Central memory CD8-positive, alpha-beta T cell (primary cell): ENCODE results near the gene ANO3.
"Not testable (repeated sequence)": the region's sequence is repeated elsewhere in the genome, so short reads cannot be mapped to it uniquely, and the experiment has no call there.

ENCODE experiments used
- ATAC-seq: fragments of 150-1000 bp; cut with Tn5 transposase; replicated peaks from 2 replicates; pipeline ENCODE4 v1.10.0; 2022; ENCODE audit warnings: mild to moderate bottlenecking, moderate FRiP score, moderate number of reproducible peaks; ENCODE audit not compliant: poor library complexity, severe bottlenecking; ENCODE audit errors: extremely low read depth
- DNase-seq, 2 donors: peaks; one replicate each; pipeline ENCODE4 v3.0.0; 2021; ENCODE audit warnings: low spot score in 2 of 2
- H3K27ac Mint-ChIP-seq: one replicate; pipeline ENCODE4 v1.8.0; 2022; ENCODE audit warnings: low read depth, mild to moderate bottlenecking, moderate library complexity, mixed read lengths
- H3K27me3 Mint-ChIP-seq: one replicate; pipeline ENCODE4 v1.8.0; 2022; ENCODE audit warnings: mixed read lengths
- H3K36me3 Mint-ChIP-seq: one replicate; pipeline ENCODE4 v1.8.0; 2022; ENCODE audit warnings: mild to moderate bottlenecking, moderate library complexity, mixed read lengths; ENCODE audit not compliant: insufficient read depth
- H3K4me1 Mint-ChIP-seq: one replicate; pipeline ENCODE4 v1.8.0; 2022; ENCODE audit warnings: mixed read lengths
- H3K4me3 Mint-ChIP-seq: one replicate; pipeline ENCODE4 v1.8.0; 2022; ENCODE audit warnings: mild to moderate bottlenecking, moderate library complexity, mixed read lengths
- H3K9me3 Mint-ChIP-seq: one replicate; pipeline ENCODE4 v1.8.0; 2022; ENCODE audit warnings: mixed read lengths

The ANO3 gene

DNA sequence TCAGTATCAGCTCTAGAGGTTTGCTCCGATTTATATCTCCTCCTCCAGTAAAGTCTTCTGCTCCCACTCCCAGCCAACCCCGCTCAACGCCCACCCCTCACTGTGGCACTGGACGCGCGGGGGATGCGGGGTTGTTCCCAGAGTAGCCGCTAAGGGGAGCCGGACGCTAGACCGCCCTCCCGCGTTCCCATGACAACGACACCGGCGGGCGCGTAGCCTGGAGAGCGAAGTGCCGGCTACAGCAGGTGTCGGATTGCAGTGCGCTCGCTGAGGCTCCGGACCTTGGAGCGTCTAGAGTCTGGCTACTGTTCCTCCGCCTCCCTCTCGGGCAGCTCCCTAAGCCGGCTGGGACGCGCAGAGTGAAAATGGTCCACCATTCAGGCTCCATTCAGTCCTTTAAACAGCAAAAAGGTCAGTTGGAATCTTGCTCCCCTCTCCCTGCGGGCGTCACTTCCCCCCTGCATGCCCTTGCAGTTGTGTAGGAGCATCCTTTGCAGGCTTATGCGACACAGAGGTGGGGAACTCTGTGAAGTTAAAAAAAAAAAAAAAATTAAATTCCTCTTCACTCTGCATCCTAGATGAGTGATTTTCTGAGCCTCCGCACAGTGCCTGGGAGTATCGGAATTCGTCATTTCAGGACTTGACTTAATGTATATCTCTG is at the start of gene ANO3:
Gene ANO3, plus strand, starts transcription at position 220 of the 661 bp plus-strand sequence. Its CDS starts 146 bp downstream, at position 366.
- H3K27me3 Mint-ChIP-seq = no peaks in the 10 kb centered on the region
- H3K4me3 Mint-ChIP-seq = no peak within 1 kb of the TSS
- DNase-seq = no peak
- H3K9me3 Mint-ChIP-seq = peaks cover 3% of the 10 kb centered on the region
- H3K36me3 Mint-ChIP-seq = no peaks in the 10 kb centered on the region
- ATAC-seq = no peak
- no peaks in the 10 kb centered on the region for H3K4me1 Mint-ChIP-seq
- H3K27ac Mint-ChIP-seq = no peak within 1 kb of the TSS

DNA sequence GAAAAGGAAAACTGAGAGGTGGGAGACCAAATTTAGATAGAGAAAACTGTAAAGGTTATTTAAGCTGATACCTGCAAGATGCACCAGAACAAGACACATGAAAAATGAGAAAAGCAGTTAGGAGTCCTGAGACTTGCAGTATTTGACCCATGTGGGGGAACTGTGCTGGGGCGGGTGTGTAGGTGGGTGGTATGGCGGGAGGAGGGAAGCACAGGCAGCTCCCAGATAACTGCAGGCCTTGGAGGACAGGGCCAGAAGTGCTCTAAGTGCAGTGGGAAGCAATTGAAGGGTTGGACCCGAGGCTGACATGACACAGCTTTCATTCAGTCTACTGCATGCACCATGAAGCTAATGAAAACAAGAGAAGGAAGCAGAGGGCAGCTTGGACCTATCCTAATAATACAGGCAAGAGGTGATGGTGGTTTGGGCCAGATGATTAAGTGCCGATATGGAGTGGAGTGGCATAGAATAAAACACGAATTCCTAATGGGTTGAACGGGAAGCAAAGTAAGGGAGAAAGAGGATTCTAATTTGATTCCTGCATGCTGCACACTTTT is 48.0 kb upstream of the ANO3 start:
- H3K27ac Mint-ChIP-seq = no peak overlapping the region
- no peaks in the 10 kb centered on the region for H3K27me3 Mint-ChIP-seq
- peak overlapping the region; percentile 37 for H3K4me3 Mint-ChIP-seq
- DNase-seq (no peak), ATAC-seq (no peak)
- H3K36me3 Mint-ChIP-seq = peaks cover 3% of the 10 kb centered on the region
- no peaks in the 10 kb centered on the region for H3K9me3 Mint-ChIP-seq
- H3K4me1 Mint-ChIP-seq = no peaks in the 10 kb centered on the region

DNA sequence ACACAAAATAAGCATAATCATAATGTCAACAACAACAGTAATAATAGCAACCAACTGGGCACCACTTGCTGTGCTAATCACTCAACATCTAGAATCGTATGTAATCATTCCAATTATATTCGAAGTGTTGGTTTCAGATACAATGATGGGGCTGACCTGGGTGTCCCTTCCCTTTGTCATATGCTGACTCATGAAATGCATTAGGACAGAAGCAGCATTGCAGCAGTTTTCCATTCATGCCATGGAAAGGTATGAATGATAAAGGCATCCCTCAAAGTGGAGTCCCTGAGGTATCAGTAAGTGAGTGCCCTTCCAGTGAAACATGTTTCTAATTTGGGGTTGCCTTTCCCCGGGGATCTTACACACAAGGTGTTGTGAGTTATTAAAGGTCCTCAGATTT is 46.3 kb upstream of the ANO3 start:
- peaks cover 5% of the 10 kb centered on the region for H3K9me3 Mint-ChIP-seq
- no peaks in the 10 kb centered on the region for H3K27me3 Mint-ChIP-seq
- no peak overlapping the region for H3K4me3 Mint-ChIP-seq
- peaks cover 3% of the 10 kb centered on the region for H3K36me3 Mint-ChIP-seq
- no peaks in the 10 kb centered on the region for H3K4me1 Mint-ChIP-seq
- no peak overlapping the region for H3K27ac Mint-ChIP-seq
- ATAC-seq (no peak), DNase-seq (no peak)

DNA sequence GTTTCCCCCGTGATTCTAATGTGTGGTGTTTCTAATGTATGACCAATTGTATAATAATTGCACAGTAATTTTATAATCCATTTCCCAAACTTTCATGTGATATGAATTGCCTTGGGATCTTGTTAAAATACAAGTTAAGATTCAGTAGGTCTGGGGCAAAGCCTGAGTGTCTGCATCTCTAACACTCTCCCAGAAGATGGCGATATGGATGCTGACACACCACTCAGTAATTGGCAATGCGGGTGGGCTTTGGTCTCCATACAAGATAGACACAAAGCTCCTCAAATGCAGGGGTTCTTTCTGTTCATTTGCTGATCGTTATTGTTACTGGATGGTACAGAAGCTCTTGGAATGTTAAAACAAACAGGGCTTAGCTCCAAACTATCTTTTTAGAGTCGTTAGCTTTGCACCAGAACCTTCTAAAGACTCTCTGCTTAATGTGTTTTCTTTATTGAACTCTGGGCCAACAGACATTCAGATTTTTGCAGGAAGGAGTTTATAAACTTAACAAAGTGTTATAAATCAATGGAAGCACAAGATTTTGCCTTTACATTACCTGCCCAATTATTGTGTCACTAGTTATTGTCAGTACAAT is 45.4 kb upstream of the ANO3 start:
- H3K36me3 Mint-ChIP-seq = peaks cover 3% of the 10 kb centered on the region
- H3K27ac Mint-ChIP-seq = no peak overlapping the region
- H3K4me3 Mint-ChIP-seq = no peak overlapping the region
- peaks cover 6% of the 10 kb centered on the region for H3K9me3 Mint-ChIP-seq
- ATAC-seq = no peak
- no peaks in the 10 kb centered on the region for H3K27me3 Mint-ChIP-seq
- no peak for DNase-seq
- H3K4me1 Mint-ChIP-seq = no peaks in the 10 kb centered on the region

DNA sequence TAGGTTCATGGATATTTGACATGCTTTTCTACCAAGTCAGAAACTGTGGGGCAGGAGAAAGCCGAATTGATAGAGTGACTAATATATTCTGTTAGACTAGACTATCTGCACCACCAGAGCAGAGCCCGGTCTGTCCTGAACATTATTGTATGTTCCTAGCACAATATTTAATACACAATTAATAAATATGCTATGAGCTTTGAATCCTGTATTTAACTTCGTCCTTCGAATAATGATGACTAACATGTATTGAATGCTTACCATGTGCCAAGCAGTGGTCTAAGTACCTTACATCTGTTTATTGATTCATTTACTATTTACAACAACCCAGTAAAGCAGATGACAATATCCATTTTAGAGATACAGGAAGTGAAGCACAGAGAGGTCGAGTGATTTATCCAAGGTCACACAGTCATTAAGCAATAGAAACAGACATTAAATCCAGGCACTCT is 44.8 kb upstream of the ANO3 start:
- no peaks in the 10 kb centered on the region for H3K27me3 Mint-ChIP-seq
- H3K4me3 Mint-ChIP-seq = no peak overlapping the region
- no peaks in the 10 kb centered on the region for H3K4me1 Mint-ChIP-seq
- DNase-seq (no peak), ATAC-seq (no peak)
- no peak overlapping the region for H3K27ac Mint-ChIP-seq
- peaks cover 9% of the 10 kb centered on the region for H3K9me3 Mint-ChIP-seq
- H3K36me3 Mint-ChIP-seq = peaks cover 3% of the 10 kb centered on the region

DNA sequence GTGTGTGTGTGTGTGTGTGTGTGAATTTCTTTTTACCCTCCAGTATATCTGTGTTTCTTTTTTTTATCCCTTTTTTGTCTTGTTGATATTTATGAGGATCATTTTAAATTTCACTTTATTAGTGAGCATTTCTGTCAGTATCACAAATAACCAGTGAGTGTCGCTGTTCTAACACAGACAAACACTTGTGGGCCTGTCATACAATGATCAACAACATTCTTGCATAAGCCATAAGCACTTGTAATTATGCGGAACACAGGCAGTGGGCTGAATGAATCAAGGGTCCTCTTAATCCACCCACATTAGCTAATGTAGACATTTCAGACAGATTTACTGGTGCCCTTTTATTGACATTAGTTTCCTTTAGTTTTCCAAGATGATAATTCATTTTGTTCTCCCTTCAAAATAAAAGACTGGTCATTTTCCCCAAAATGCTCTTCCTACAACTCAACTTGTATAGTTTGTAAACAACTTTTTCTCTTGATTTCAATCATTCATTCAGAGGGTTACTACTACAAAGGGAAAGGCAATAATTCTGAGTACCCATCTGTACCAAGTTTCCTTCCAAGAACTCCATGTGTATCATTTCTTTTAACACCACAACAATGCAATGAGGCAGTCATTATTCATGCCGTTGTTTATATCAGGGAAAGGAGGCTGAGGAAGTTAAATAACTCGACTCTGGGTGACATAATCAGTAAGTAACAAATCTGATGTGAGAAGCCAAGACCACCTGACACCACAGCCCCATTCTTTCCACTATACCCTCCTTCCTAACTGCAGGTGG is 34.5 kb upstream of the ANO3 start:
- H3K27me3 Mint-ChIP-seq = no peaks in the 10 kb centered on the region
- H3K4me1 Mint-ChIP-seq = no peaks in the 10 kb centered on the region
- no peaks in the 10 kb centered on the region for H3K9me3 Mint-ChIP-seq
- no peak overlapping the region for H3K4me3 Mint-ChIP-seq
- no peak overlapping the region for H3K27ac Mint-ChIP-seq
- no peak for ATAC-seq
- DNase-seq = no peak
- no peaks in the 10 kb centered on the region for H3K36me3 Mint-ChIP-seq

DNA sequence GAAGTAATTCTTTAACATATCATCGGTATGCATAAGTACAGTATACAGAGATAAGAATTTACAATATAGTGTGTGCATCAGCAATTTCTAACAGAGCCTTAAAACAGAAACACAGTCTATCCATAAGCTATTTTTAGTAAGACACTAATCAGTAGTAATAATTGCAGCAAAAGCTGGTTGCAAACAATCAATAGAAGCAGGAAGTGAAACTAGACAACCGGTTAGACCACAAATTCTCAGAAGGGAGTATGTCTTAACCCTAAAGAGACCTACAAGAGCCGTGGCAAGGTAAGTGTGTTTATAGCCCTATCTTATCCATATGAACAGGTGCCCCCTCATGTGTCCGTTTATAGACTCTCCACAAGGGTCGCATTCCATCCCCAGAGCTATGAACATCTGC is 15.6 kb upstream of the ANO3 start:
- H3K9me3 Mint-ChIP-seq = peaks cover 15% of the 10 kb centered on the region
- H3K27ac Mint-ChIP-seq, ATAC-seq, H3K36me3 Mint-ChIP-seq, H3K27me3 Mint-ChIP-seq, DNase-seq, H3K4me1 Mint-ChIP-seq, H3K4me3 Mint-ChIP-seq: not testable (repeated sequence)

DNA sequence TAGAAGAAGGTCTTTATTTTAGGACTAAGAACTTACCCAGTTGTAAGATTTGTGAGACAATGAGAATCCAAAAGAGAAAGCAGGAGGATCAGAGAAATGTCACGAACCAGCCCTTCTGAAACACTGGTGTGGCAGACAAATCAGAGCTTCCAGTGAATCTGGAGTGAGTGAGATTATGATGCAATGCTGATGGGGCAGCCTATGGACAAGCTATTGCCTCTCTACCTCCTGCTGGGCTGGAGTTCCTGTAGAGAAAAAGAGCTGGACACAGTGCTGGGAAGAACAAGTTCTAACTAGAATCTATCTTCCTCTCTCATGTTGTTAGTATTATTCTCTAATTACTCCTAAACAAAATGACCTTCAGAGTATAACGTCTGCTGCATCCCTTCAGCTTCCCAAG is 12.0 kb upstream of the ANO3 start:
- Mint-ChIP-seq H3K27ac (no peak overlapping the region), H3K27me3 (no peaks in the 10 kb centered on the region), H3K4me3 (no peak overlapping the region), H3K36me3 (peaks cover 2% of the 10 kb centered on the region), H3K9me3 (peaks cover 10% of the 10 kb centered on the region), H3K4me1 (no peaks in the 10 kb centered on the region)
- ATAC-seq (no peak), DNase-seq (no peak)

DNA sequence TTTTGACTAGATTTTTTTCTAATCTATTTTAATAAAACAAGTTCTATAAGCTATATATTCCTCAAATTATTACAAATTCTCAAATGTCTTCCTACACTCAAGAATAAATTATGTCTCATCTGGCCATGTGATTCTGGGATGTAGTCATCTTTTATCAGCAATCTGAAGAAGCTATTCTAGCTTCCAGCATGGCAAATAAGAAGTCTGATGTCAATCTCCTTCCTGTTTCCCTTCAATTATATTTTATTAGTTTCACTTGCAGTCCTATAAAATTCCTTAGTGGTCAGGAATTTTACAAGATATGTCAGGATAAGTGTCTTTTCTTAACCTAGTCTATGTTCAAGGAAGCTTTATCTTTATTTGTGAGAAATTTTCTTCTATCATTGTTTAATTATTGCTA is 10.4 kb upstream of the ANO3 start:
- H3K36me3 Mint-ChIP-seq = peaks cover 2% of the 10 kb centered on the region
- DNase-seq = no peak
- H3K27ac Mint-ChIP-seq = no peak overlapping the region
- no peaks in the 10 kb centered on the region for H3K4me1 Mint-ChIP-seq
- peaks cover 5% of the 10 kb centered on the region for H3K9me3 Mint-ChIP-seq
- H3K4me3 Mint-ChIP-seq = no peak overlapping the region
- H3K27me3 Mint-ChIP-seq = no peaks in the 10 kb centered on the region
- ATAC-seq = no peak

DNA sequence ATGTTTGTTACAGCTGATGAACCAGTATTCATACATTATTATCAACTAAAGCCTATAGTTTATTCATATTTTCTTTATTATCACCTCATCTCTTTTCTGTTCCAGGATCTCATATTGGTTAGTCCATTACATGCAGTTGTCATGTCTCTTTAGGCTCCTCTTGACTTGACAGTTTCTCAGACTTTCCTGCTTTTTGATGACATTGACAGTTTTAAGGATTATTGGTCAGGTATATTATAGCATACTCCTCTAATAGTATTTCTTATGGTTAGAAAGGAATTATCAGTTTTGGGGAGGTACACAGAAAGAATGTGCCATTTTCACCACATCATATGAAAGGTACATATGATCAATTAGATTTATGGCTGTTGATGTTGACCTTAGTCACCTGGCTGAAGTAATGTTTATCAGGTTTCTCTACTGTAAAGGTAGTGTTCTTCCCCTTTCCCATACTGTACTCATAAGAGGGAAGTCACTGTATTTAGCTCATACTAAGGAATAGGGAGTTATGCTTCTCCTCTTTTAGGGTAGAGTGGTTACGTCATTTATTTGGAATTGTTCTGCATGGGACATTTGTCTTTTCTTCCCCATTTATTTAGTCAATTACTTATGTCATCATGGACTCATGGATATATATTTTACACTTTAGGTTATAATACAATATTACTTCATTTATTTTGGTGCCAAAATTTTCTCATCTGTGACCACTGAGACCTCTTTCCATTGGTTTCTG is 9.4 kb upstream of the ANO3 start:
- H3K27ac Mint-ChIP-seq = no peak overlapping the region
- ATAC-seq = no peak
- H3K36me3 Mint-ChIP-seq = peaks cover 2% of the 10 kb centered on the region
- DNase-seq = no peak
- H3K27me3 Mint-ChIP-seq = no peaks in the 10 kb centered on the region
- no peaks in the 10 kb centered on the region for H3K4me1 Mint-ChIP-seq
- H3K9me3 Mint-ChIP-seq = peaks cover 10% of the 10 kb centered on the region
- no peak overlapping the region for H3K4me3 Mint-ChIP-seq

DNA sequence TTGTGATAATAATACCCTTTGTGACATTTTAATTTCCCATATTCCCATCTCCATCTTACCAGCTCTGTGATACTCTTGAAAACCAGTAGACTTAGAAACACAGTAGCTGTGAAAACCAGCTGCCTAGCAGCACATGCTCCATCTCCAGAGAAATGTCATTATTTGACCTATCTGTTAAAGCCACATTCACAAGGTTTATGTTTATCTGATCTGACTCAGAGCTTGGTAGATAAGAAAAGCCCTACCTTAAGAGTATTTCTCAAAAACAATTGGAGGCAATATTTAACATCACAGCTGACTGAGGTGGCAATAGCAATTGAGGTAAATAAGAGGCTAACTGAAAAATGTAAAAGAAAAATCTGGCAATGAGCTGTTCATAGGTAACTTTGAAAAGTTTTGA is 8.1 kb upstream of the ANO3 start:
- peaks cover 10% of the 10 kb centered on the region for H3K9me3 Mint-ChIP-seq
- H3K36me3 Mint-ChIP-seq = no peaks in the 10 kb centered on the region
- no peak for ATAC-seq
- H3K4me3 Mint-ChIP-seq = no peak overlapping the region
- no peak overlapping the region for H3K27ac Mint-ChIP-seq
- no peak for DNase-seq
- H3K27me3 Mint-ChIP-seq = no peaks in the 10 kb centered on the region
- no peaks in the 10 kb centered on the region for H3K4me1 Mint-ChIP-seq

DNA sequence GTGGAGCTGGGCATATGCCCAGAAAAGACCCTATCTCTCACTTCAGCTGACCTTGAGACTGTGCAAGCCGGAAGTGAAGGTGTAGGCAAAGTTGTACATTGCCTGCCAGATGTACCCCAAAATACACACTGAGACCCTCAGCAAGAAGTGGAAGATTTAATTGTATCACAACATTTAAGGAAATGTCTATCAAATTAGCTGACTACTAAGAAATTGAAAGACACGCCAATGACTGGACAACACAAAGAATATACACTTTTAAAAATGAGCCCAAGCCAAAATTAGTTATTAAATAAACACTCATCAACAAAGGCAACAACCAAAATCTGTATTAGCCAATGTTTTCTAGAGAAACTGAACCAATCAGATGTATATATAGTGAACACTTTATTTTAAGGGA is 7.7 kb upstream of the ANO3 start:
- DNase-seq (no peak), ATAC-seq (no peak)
- Mint-ChIP-seq H3K27me3 (no peaks in the 10 kb centered on the region), H3K4me3 (no peak overlapping the region), H3K27ac (no peak overlapping the region), H3K36me3 (no peaks in the 10 kb centered on the region), H3K4me1 (no peaks in the 10 kb centered on the region), H3K9me3 (peaks cover 7% of the 10 kb centered on the region)
